A549 (cell line): ENCODE measurements around the gene A2ML1.

ENCODE experiments used
- POLR2A ChIP-seq: IDR thresholded peaks from 2 replicates; pipeline ENCODE4 v1.6.1; 2012; ENCODE audit warnings: mild to moderate bottlenecking, low read length
- TF ChIP-seq, protein P1 (sequence below): fragments of >200 bp; sonication (Bioruptor Twin); formaldehyde crosslinking; IDR thresholded peaks from 3 replicates; pipeline ENCODE4 v1.5.1; 2016

DNA sequence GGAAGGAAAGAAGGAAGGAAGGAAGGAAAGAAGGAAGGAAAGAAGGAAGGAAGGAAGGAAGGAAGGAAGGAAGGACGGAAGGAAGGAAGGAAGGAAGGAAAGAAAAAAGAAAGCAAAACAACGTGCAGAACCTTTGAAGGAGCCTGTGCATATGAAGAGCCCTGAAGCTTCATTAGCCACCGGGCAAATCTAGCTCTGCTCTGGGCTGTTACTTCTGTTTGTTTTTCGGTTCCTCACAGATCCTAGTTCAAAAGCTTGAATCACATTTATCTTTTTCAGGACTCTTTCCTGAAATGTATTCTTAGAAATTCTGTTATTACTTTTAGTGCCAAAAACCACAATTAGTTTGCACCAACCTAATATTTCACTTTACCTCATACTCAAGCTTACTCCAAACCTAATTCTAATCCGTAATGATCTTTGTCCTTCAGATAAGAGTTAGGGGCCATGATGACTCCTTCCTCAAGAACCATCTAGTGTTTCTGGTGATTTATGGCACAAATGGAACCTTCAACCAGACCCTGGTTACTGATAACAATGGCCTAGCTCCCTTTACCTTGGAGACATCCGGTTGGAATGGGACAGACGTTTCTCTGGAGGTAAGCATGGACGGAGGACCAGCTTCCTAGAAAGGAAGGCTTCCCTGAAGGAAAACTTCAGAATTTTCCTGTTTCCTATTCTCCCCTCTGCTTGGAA lies 18.7 kb downstream of the A2ML1 start:
- TF ChIP-seq, protein P1, sequence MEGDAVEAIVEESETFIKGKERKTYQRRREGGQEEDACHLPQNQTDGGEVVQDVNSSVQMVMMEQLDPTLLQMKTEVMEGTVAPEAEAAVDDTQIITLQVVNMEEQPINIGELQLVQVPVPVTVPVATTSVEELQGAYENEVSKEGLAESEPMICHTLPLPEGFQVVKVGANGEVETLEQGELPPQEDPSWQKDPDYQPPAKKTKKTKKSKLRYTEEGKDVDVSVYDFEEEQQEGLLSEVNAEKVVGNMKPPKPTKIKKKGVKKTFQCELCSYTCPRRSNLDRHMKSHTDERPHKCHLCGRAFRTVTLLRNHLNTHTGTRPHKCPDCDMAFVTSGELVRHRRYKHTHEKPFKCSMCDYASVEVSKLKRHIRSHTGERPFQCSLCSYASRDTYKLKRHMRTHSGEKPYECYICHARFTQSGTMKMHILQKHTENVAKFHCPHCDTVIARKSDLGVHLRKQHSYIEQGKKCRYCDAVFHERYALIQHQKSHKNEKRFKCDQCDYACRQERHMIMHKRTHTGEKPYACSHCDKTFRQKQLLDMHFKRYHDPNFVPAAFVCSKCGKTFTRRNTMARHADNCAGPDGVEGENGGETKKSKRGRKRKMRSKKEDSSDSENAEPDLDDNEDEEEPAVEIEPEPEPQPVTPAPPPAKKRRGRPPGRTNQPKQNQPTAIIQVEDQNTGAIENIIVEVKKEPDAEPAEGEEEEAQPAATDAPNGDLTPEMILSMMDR: no peak
- TF ChIP-seq POLR2A: no peak
